ENCODE measurements around the gene GRB10. TPM values are rescaled to one million over a fixed set of nuclear protein-coding genes. Genes with fewer than 3 reads are reported as not detected.

GRB10 gene
- total and polyA plus RNA-seq, 4 donors: 10.7 to 53.1 (median 17.5) TPM

GRCh38 chr7:50749896-50750295 is 32.8 kb downstream of the GRB10 start:
- TF ChIP-seq RXRA (IDR thresholded peaks at IDR 0.05): no peak
- no peak for TF ChIP-seq NR2F2 (IDR thresholded peaks at IDR 0.05)
- TF ChIP-seq EGR1 (IDR thresholded peaks at IDR 0.05; ENCODE audit: low read depth in 2 of 2): no peak
- WGBS: 82% methylated on average over 3 of the region's 3 CpGs

DNA sequence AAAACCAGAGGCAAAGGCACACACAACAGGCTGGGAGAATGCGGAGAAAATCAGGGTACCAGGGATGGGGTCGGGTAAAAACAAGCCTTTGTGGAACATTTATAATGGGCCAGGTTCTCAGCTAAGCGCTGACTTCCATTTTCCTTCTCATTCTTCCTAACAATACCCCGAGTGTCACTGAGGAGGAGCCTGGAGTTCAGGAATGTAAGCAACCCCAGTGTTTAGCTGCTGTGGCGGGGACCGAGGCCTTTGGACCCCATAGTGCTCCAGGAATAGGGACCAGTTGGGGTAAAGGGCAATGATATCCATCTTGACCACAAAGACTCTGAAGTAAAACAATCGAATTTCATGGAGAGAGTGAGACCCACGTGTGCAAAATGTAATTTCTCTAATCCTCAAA is 34.2 kb downstream of the GRB10 start:
- Histone ChIP-seq H3K27me3 (ENCODE audit: control insufficient read depth in 4 of 4, insufficient read depth in 4 of 4, low read length in 3 of 4) (no peaks in the 10 kb centered on the region), H3K36me3 (ENCODE audit: control insufficient read depth in 4 of 4, insufficient read depth in 3 of 4, low read depth in 1 of 4, low read length in 3 of 4) (peaks cover 0 to 5% (median 2%) of the 10 kb centered on the region in 4 donors), H3K9me3 (ENCODE audit: control insufficient read depth in 4 of 4, low read length in 3 of 4) (no peaks in the 10 kb centered on the region), H3K27ac (ENCODE audit: low read depth in 1 of 2, low read length in 2 of 2) (no peak overlapping the region), H3K4me1 (ENCODE audit: control insufficient read depth in 4 of 4, insufficient read depth in 4 of 4, low read length in 3 of 4) (peaks cover 0 to 9% (median 0%) of the 10 kb centered on the region in 4 donors), H3K9ac (ENCODE audit: low read depth in 1 of 2, low read length in 2 of 2) (no peak overlapping the region), H3K4me3 (ENCODE audit: low read depth in 1 of 3, low read length in 3 of 3) (no peak overlapping the region)
- DNase-seq (ENCODE audit: low spot score): no peak
- no peak for TF ChIP-seq EGR1 (IDR thresholded peaks at IDR 0.05; ENCODE audit: low read depth in 2 of 2)
- TF ChIP-seq, protein P1, sequence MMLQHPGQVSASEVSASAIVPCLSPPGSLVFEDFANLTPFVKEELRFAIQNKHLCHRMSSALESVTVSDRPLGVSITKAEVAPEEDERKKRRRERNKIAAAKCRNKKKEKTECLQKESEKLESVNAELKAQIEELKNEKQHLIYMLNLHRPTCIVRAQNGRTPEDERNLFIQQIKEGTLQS (IDR thresholded peaks at IDR 0.05): no peak
- TF ChIP-seq JUND (IDR thresholded peaks at IDR 0.05): no peak
- TF ChIP-seq GABPA (IDR thresholded peaks at IDR 0.05 in 1 of 2, conservative IDR thresholded peaks at IDR 0.05 in 1 of 2): no peak
- no peak for TF ChIP-seq YY1 (IDR thresholded peaks at IDR 0.05)
- TF ChIP-seq FOXA2 (IDR thresholded peaks at IDR 0.05): no peak
- TF ChIP-seq FOXA1 (IDR thresholded peaks at IDR 0.05): no peak
- no peak for TF ChIP-seq RAD21 (IDR thresholded peaks at IDR 0.05)
- no peak for TF ChIP-seq SP1 (IDR thresholded peaks at IDR 0.05)
- TF ChIP-seq, protein P2, sequence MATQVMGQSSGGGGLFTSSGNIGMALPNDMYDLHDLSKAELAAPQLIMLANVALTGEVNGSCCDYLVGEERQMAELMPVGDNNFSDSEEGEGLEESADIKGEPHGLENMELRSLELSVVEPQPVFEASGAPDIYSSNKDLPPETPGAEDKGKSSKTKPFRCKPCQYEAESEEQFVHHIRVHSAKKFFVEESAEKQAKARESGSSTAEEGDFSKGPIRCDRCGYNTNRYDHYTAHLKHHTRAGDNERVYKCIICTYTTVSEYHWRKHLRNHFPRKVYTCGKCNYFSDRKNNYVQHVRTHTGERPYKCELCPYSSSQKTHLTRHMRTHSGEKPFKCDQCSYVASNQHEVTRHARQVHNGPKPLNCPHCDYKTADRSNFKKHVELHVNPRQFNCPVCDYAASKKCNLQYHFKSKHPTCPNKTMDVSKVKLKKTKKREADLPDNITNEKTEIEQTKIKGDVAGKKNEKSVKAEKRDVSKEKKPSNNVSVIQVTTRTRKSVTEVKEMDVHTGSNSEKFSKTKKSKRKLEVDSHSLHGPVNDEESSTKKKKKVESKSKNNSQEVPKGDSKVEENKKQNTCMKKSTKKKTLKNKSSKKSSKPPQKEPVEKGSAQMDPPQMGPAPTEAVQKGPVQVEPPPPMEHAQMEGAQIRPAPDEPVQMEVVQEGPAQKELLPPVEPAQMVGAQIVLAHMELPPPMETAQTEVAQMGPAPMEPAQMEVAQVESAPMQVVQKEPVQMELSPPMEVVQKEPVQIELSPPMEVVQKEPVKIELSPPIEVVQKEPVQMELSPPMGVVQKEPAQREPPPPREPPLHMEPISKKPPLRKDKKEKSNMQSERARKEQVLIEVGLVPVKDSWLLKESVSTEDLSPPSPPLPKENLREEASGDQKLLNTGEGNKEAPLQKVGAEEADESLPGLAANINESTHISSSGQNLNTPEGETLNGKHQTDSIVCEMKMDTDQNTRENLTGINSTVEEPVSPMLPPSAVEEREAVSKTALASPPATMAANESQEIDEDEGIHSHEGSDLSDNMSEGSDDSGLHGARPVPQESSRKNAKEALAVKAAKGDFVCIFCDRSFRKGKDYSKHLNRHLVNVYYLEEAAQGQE (IDR thresholded peaks at IDR 0.05): no peak
- TF ChIP-seq, protein P3, sequence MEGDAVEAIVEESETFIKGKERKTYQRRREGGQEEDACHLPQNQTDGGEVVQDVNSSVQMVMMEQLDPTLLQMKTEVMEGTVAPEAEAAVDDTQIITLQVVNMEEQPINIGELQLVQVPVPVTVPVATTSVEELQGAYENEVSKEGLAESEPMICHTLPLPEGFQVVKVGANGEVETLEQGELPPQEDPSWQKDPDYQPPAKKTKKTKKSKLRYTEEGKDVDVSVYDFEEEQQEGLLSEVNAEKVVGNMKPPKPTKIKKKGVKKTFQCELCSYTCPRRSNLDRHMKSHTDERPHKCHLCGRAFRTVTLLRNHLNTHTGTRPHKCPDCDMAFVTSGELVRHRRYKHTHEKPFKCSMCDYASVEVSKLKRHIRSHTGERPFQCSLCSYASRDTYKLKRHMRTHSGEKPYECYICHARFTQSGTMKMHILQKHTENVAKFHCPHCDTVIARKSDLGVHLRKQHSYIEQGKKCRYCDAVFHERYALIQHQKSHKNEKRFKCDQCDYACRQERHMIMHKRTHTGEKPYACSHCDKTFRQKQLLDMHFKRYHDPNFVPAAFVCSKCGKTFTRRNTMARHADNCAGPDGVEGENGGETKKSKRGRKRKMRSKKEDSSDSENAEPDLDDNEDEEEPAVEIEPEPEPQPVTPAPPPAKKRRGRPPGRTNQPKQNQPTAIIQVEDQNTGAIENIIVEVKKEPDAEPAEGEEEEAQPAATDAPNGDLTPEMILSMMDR (IDR thresholded peaks at IDR 0.05; ENCODE audit: low read depth, low read length, missing input control): no peak
- WGBS: 96% methylated on average over 8 of the region's 8 CpGs

More at GRCh38 chr7:50749896-50750295, 32.8 kb downstream of the GRB10 start:
- Histone ChIP-seq H3K27ac (ENCODE audit: low read depth in 1 of 2, low read length in 2 of 2) (no peak overlapping the region), H3K9me3 (ENCODE audit: control insufficient read depth in 4 of 4, low read length in 3 of 4) (no peaks in the 10 kb centered on the region), H3K4me1 (ENCODE audit: control insufficient read depth in 4 of 4, insufficient read depth in 4 of 4, low read length in 3 of 4) (peaks cover 2 to 20% (median 8%) of the 10 kb centered on the region in 4 donors), H3K9ac (ENCODE audit: low read depth in 1 of 2, low read length in 2 of 2) (no peak overlapping the region), H3K36me3 (ENCODE audit: control insufficient read depth in 4 of 4, insufficient read depth in 3 of 4, low read depth in 1 of 4, low read length in 3 of 4) (peaks cover 0 to 5% (median 3%) of the 10 kb centered on the region in 4 donors), H3K4me3 (ENCODE audit: low read depth in 1 of 3, low read length in 3 of 3) (no peak overlapping the region), H3K27me3 (ENCODE audit: control insufficient read depth in 4 of 4, insufficient read depth in 4 of 4, low read length in 3 of 4) (no peaks in the 10 kb centered on the region)
- DNase-seq (ENCODE audit: low spot score): no peak

DNA sequence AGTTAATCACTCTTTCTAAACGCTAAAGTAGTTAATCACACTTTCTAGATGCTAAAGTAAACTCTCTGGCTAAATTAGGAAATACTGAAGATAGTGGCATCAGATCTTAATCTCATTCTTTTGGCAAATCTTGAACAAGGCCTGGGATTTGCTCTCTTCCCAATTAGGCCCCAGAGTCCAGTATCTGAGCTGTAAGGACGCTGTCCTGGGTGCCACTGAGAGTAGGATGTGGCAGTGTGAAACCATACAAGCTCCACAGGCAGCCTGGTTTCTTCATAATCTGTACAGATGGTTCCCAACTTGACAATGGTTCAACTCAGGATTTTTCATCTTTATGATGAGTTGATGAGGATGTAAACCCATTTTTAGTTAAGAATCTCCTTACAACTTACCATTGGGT is 36.9 kb downstream of the GRB10 start:
- peaks cover 0 to 5% (median 2%) of the 10 kb centered on the region in 4 donors for H3K36me3 ChIP-seq (ENCODE audit: control insufficient read depth in 4 of 4, insufficient read depth in 3 of 4, low read depth in 1 of 4, low read length in 3 of 4)
- no peaks in the 10 kb centered on the region for H3K9me3 ChIP-seq (ENCODE audit: control insufficient read depth in 4 of 4, low read length in 3 of 4)
- H3K4me1 ChIP-seq (ENCODE audit: control insufficient read depth in 4 of 4, insufficient read depth in 4 of 4, low read length in 3 of 4): peaks cover 0 to 15% (median 3%) of the 10 kb centered on the region in 4 donors
- TF ChIP-seq JUND (IDR thresholded peaks at IDR 0.05): no peak
- TF ChIP-seq TAF1 (conservative IDR thresholded peaks at IDR 0.05): no peak
- no peak for TF ChIP-seq HNF4G (IDR thresholded peaks at IDR 0.05)
- TF ChIP-seq SP1 (IDR thresholded peaks at IDR 0.05): no peak
- TF ChIP-seq, protein P2 (IDR thresholded peaks at IDR 0.05): no peak
- TF ChIP-seq FOXA2 (IDR thresholded peaks at IDR 0.05): no peak
- no peak for TF ChIP-seq HNF4A (conservative IDR thresholded peaks at IDR 0.05)
- TF ChIP-seq RXRA (IDR thresholded peaks at IDR 0.05): no peak
- TF ChIP-seq GABPA (IDR thresholded peaks at IDR 0.05 in 1 of 2, conservative IDR thresholded peaks at IDR 0.05 in 1 of 2): no peak
- no peak for TF ChIP-seq EGR1 (IDR thresholded peaks at IDR 0.05; ENCODE audit: low read depth in 2 of 2)
- TF ChIP-seq, protein P1 (IDR thresholded peaks at IDR 0.05): no peak
- TF ChIP-seq MAX (IDR thresholded peaks at IDR 0.05): no peak
- TF ChIP-seq FOXA1 (IDR thresholded peaks at IDR 0.05): no peak
- TF ChIP-seq RAD21 (IDR thresholded peaks at IDR 0.05): no peak
- no peak overlapping the region for H3K9ac ChIP-seq (ENCODE audit: low read depth in 1 of 2, low read length in 2 of 2)
- no peak overlapping the region for H3K27ac ChIP-seq (ENCODE audit: low read depth in 1 of 2, low read length in 2 of 2)
- DNase-seq (ENCODE audit: low spot score): no peak
- 67% methylated on average over 2 of the region's 2 CpGs for WGBS
- no peak overlapping the region for H3K4me3 ChIP-seq (ENCODE audit: low read depth in 1 of 3, low read length in 3 of 3)
- no peaks in the 10 kb centered on the region for H3K27me3 ChIP-seq (ENCODE audit: control insufficient read depth in 4 of 4, insufficient read depth in 4 of 4, low read length in 3 of 4)
